NCI-H748 (cell line): ENCODE results near the gene EXOC4.
"Not testable (repeated sequence)": the region's sequence is repeated elsewhere in the genome, so short reads cannot be mapped to it uniquely, and the experiment has no call there.

Experiments used
- DNase-seq: peaks from one replicate; lab custom pipeline; 2025; ENCODE audit not compliant: unreplicated experiment; lab: John Stamatoyannopoulos, UW

Gene EXOC4

GRCh38 chr7:133958822-133959221 is 705.9 kb downstream of the EXOC4 start:
- no peak for DNase-seq

- no peak for DNase-seq
These were observed 706.6 kb downstream of the EXOC4 start for GRCh38 chr7:133959505-133959904.

DNA sequence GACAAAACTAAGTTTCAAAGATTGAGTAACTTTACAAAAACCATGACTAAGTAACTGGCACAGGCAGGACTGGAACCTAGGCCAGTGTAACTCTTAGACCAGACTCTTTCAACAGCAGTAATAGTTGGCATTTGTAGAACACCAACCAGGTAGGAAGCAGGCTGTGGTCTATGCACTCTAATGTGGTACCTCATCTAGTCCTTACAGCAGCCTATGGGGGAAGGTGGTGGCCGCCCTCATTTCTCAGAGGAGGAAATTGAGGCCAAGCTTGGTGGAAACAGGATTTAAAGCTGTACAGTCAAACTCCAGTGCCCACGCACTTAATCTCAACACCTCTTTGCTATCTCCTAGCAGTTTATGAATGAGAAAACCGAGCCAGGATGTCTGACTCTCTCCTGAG is 708.8 kb downstream of the EXOC4 start:
- no peak for DNase-seq

DNA sequence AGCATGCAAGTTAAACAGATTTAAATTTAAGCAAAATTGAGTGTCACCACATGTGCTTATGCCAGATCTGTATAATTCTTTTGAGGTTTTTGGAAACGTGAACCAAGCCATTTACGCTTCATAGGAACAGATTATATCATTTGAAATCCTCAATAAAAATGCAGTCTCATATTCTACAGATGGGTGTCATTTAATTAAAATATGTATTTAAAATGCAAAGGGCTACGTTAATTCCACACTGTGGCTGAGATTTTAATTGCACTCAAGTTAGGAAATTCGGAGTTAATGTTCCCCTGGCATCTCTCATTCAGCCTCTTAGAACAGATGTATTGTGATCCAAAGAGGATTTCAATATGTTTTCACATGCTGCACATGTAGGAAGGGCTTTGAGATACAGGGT is 709.8 kb downstream of the EXOC4 start:
- no peak for DNase-seq

- no peak for DNase-seq
These were observed 710.8 kb downstream of the EXOC4 start for GRCh38 chr7:133963629-133964028.

- no peak for DNase-seq
These were observed 718.7 kb downstream of the EXOC4 start for GRCh38 chr7:133971625-133972024.

GRCh38 chr7:133973710-133974109 is 720.8 kb downstream of the EXOC4 start:
- DNase-seq: no peak

DNA sequence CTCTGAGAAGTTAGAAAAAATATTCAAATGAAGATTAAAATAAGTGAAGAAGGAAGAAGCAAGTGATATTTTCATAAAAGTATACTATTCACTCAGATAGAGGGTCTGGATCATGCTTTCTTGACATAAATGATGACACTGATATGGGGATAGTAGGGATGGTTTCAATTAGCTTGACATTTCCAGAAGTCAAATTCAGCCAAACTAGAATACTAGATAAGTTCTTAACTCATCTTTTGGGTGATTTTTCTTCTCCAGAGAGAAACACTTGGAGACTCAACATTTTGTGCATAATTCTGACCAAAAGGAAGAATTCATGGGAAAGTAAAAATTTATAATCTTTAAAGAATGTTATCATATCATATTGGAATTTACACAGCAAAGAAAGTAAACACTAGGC is 722.3 kb downstream of the EXOC4 start:
- no peak for DNase-seq

- DNase-seq: no peak
These were observed 723.3 kb downstream of the EXOC4 start for GRCh38 chr7:133976140-133976539.

- DNase-seq: peak; percentile 19
These were observed 724.8 kb downstream of the EXOC4 start for GRCh38 chr7:133977409-133978274.

DNA sequence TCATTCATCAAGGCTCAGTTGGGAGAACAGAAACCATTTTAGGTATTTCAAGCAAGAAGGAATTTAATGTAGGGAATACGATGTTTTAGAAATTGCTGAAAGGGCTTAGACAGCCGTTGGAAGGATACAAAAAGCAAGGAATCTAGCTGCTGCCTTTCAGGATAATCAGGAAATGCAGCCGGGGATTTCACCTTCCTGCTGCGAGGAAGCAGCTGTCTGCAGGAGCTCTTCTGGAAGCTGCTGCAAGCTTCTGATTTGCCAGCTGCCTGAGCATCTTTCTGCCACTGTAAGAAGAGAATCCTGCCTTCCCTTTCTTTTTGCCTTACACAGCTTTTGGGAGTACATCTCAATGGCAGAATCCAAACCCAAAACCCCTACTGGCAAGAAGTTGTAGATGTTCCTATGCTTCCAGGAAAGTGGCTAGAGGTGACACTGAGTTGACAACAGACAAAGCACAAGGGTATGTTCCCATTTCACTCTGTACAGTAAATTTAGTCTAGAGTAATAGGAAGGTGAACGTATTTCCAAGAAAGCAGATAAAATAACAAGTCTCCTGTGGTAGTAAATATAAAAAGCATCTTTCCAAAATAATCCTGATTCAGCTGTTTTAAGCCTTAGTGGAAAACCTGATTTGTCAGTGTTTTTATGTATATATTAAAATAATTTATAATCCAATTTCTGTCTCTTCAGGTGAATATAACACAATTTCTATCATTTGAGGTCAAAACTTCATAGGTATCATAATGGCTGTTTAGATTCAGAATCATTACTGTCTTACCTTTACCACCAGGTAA is 725.8 kb downstream of the EXOC4 start:
- DNase-seq: no peak

- DNase-seq: peak; percentile 20
These were observed 727.9 kb downstream of the EXOC4 start for GRCh38 chr7:133980804-133981203.

GRCh38 chr7:133983685-133984419 is 731.0 kb downstream of the EXOC4 start:
- DNase-seq: peak; percentile 84

GRCh38 chr7:133985300-133985699 is 732.4 kb downstream of the EXOC4 start:
- no peak for DNase-seq

DNA sequence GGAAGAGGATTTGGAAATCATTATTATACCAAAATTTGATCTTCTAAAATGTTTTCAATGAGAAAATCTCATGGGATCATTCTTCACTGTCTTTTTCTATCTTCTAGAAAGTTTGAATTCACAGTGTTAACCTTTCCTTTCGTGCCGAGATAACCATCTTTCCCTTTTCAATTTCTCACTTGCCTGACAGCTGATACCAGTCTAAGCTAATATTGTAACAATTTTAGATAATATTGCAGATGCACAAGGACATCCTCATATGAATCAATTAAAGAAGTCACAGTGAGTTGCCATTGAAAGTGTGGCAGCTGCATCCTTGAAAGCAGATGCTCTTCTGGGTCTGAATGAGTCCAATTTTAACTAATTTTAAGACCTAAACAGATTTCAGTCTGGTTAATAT is 734.7 kb downstream of the EXOC4 start:
- no peak for DNase-seq

GRCh38 chr7:133993547-133993946 is 740.7 kb downstream of the EXOC4 start:
- DNase-seq: no peak

- not testable (repeated sequence) for DNase-seq
These were observed 741.2 kb downstream of the EXOC4 start for GRCh38 chr7:133994100-133994499.

- DNase-seq: no peak
These were observed 744.6 kb downstream of the EXOC4 start for GRCh38 chr7:133997463-133997862.

GRCh38 chr7:133999178-133999577 is 746.3 kb downstream of the EXOC4 start:
- DNase-seq: no peak

DNA sequence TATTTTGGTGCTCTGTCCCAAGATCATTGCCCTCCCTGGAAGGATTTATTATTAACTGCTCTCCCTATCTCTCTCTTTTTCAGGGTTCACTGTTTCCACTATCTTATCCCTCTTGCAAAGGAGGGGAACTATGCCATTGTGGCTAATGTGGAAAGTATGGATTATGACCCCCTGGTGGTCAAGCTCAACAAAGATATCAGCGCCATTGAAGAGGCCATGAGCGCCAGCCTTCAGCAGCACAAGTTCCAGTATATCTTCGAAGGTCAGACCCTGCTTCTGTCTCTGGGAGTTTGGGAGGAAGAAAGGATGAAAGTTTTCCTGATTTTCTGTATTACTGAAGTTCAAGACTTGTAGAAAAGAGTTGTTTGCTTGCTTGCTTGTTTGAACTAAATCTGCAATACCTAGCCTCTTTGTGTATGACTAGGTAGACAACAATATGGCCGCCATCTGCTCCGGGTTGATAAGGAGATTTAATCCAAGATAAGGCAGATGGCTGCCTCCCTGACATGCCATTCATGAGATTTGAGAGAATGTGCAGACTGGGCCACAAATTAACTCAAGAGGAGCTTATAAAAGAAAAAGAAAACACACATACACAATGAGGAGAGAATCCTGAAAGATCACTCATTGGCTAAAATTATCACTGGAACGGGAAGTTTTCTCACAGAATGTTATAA is 752.1 kb downstream of the EXOC4 start:
- DNase-seq: no peak
